Neuron (in vitro differentiated cells): ENCODE data around the gene RPS16.

ENCODE experiments used
- H2AFZ ChIP-seq: one replicate; pipeline ENCODE4 v1.6.1; 2013; ENCODE audit warnings: low read depth, mild to moderate bottlenecking, inconsistent platforms, low read length, moderate library complexity
- H3K27me3 ChIP-seq: one replicate; pipeline ENCODE4 v1.6.1; 2013; ENCODE audit warnings: low read length; ENCODE audit not compliant: insufficient read depth
- H3K36me3 ChIP-seq: one replicate; pipeline ENCODE4 v1.6.1; 2013; ENCODE audit warnings: low read length; ENCODE audit not compliant: insufficient read depth
- H3K4me1 ChIP-seq: one replicate; pipeline ENCODE4 v1.6.1; 2013; ENCODE audit warnings: low read length; ENCODE audit not compliant: insufficient read depth
- H3K4me3 ChIP-seq: 2 replicates; pipeline ENCODE4 v1.5.1; 2013; ENCODE audit warnings: mild to moderate bottlenecking, low read length, moderate library complexity
- H3K9me3 ChIP-seq: one replicate; pipeline ENCODE4 v1.6.1; 2013; ENCODE audit warnings: low read length

Gene RPS16

GRCh38 chr19:39403331-39404312 lies 32.1 kb downstream of the RPS16 start:
- H3K27me3 ChIP-seq = no peaks in the 10 kb centered on the region
- H3K9me3 ChIP-seq = no peaks in the 10 kb centered on the region
- H3K4me3 ChIP-seq = peak overlapping the region; percentile 50
- peaks cover 36% of the 10 kb centered on the region for H3K4me1 ChIP-seq
- no peak overlapping the region for H2AFZ ChIP-seq
- H3K36me3 ChIP-seq = peaks cover 2% of the 10 kb centered on the region

GRCh38 chr19:39402346-39403300 lies 33.1 kb downstream of the RPS16 start:
- Histone ChIP-seq H3K36me3 (peaks cover 3% of the 10 kb centered on the region), H3K9me3 (no peaks in the 10 kb centered on the region), H3K4me3 (peak overlapping the region; percentile 50), H3K4me1 (peaks cover 36% of the 10 kb centered on the region), H2AFZ (no peak overlapping the region), H3K27me3 (no peaks in the 10 kb centered on the region)

GRCh38 chr19:39401549-39402345 lies 34.0 kb downstream of the RPS16 start:
- H3K4me1 ChIP-seq = peaks cover 30% of the 10 kb centered on the region
- no peaks in the 10 kb centered on the region for H3K9me3 ChIP-seq
- H3K27me3 ChIP-seq = no peaks in the 10 kb centered on the region
- H2AFZ ChIP-seq = no peak overlapping the region
- peak overlapping the region; percentile 50 for H3K4me3 ChIP-seq
- peaks cover 3% of the 10 kb centered on the region for H3K36me3 ChIP-seq

GRCh38 chr19:39401070-39401548 lies 34.6 kb downstream of the RPS16 start:
- Histone ChIP-seq H3K27me3 (no peaks in the 10 kb centered on the region), H3K9me3 (no peaks in the 10 kb centered on the region), H3K4me1 (peaks cover 27% of the 10 kb centered on the region), H3K36me3 (peaks cover 3% of the 10 kb centered on the region), H2AFZ (no peak overlapping the region), H3K4me3 (no peak overlapping the region)

GRCh38 chr19:39400061-39400460 lies 35.7 kb downstream of the RPS16 start:
- no peak overlapping the region for H2AFZ ChIP-seq
- H3K36me3 ChIP-seq = peaks cover 3% of the 10 kb centered on the region
- no peaks in the 10 kb centered on the region for H3K9me3 ChIP-seq

GRCh38 chr19:39399668-39400050 lies 36.1 kb downstream of the RPS16 start:
- no peaks in the 10 kb centered on the region for H3K27me3 ChIP-seq
- H3K4me3 ChIP-seq = no peak overlapping the region
- no peaks in the 10 kb centered on the region for H3K9me3 ChIP-seq
- H3K4me1 ChIP-seq = peaks cover 22% of the 10 kb centered on the region
- H2AFZ ChIP-seq = no peak overlapping the region
- peaks cover 5% of the 10 kb centered on the region for H3K36me3 ChIP-seq

More at GRCh38 chr19:39400061-39400460, 35.7 kb downstream of the RPS16 start:
- Histone ChIP-seq H3K27me3 (no peaks in the 10 kb centered on the region), H3K4me3 (no peak overlapping the region), H3K4me1 (peaks cover 22% of the 10 kb centered on the region)

- Histone ChIP-seq H3K4me1 (peaks cover 15% of the 10 kb centered on the region), H2AFZ (no peak overlapping the region), H3K9me3 (no peaks in the 10 kb centered on the region), H3K27me3 (no peaks in the 10 kb centered on the region), H3K36me3 (peaks cover 13% of the 10 kb centered on the region), H3K4me3 (no peak overlapping the region)
Observed at GRCh38 chr19:39398297-39398864, 37.4 kb downstream of the RPS16 start.

- peaks cover 14% of the 10 kb centered on the region for H3K36me3 ChIP-seq
- H3K4me3 ChIP-seq = no peak overlapping the region
- H3K27me3 ChIP-seq = no peaks in the 10 kb centered on the region
- H3K9me3 ChIP-seq = no peaks in the 10 kb centered on the region
- no peak overlapping the region for H2AFZ ChIP-seq
- peaks cover 12% of the 10 kb centered on the region for H3K4me1 ChIP-seq
Observed at GRCh38 chr19:39397360-39398296, 38.1 kb downstream of the RPS16 start.

- Histone ChIP-seq H3K9me3 (no peaks in the 10 kb centered on the region), H3K27me3 (no peaks in the 10 kb centered on the region), H2AFZ (peak within 1 kb of the TSS; percentile 16), H3K36me3 (peaks cover 49% of the 10 kb centered on the region), H3K4me1 (peaks cover 15% of the 10 kb centered on the region), H3K4me3 (peak within 1 kb of the TSS; percentile 77)
Observed at GRCh38 chr19:39390751-39391437, 44.9 kb downstream of the RPS16 start, which contains the start of the genes MED29 and PAF1. Gene MED29 (plus strand): TSS chr19:39391378. CDS start chr19:39391423, 45 bp downstream. Gene PAF1 (minus strand): TSS chr19:39391106. CDS start chr19:39390864, 242 bp downstream.

- H3K36me3 ChIP-seq = peaks cover 53% of the 10 kb centered on the region
- peaks cover 15% of the 10 kb centered on the region for H3K4me1 ChIP-seq
- H3K9me3 ChIP-seq = no peaks in the 10 kb centered on the region
- no peaks in the 10 kb centered on the region for H3K27me3 ChIP-seq
- H2AFZ ChIP-seq = peak overlapping the region; percentile 16
- H3K4me3 ChIP-seq = peak overlapping the region; percentile 77
Observed at GRCh38 chr19:39390451-39390750, 45.3 kb downstream of the RPS16 start.
